ENCODE measurements around the gene MRNIP.
"Not testable (repeated sequence)": the region's sequence is repeated elsewhere in the genome, so short reads cannot be mapped to it uniquely, and the experiment has no call there.

Gene MRNIP

DNA sequence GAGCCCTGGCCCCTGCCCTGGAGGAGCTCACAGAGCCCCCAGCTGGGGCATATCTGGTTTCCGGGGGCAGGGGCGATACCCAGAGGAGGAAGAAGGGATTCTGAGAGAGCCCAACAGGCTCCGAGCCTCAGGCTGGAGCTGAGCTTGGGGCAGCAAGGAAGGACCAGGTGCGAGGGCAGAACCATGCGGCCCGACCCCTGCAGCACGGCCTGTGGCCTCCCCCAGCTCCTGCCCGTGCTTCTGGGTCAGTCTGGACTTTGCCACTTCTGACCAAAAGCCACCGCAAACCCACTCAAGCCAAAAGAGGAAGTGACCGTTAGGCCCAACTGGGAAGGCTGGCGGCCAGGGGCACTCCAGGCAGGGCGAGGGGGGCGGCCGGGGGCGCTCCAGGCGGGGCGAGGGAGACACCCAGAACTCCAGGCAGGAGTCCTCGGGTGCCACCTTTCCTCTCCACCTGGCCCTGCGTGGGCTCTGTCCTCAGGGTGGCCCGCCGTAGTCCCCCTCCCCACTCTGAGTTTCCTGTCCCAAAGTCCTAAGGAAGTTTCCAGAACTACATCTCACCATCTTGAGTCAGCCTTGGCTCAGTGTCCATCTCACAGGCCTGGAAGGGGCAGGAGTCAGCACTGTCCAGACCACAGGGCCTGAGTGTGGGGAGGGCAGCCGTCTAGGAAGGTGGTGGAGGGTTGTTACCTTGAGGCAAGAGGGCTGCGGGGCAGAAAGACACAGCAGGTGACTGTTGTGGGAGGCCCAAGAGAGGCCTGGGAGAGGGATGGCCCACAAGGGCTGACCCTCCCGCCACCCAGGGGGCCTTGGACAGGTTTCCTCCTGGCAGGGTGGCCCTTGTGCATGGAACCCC, 65.8 kb downstream of the MRNIP start:
- DNase-seq (ENCODE audit: low spot score): no peak

DNA sequence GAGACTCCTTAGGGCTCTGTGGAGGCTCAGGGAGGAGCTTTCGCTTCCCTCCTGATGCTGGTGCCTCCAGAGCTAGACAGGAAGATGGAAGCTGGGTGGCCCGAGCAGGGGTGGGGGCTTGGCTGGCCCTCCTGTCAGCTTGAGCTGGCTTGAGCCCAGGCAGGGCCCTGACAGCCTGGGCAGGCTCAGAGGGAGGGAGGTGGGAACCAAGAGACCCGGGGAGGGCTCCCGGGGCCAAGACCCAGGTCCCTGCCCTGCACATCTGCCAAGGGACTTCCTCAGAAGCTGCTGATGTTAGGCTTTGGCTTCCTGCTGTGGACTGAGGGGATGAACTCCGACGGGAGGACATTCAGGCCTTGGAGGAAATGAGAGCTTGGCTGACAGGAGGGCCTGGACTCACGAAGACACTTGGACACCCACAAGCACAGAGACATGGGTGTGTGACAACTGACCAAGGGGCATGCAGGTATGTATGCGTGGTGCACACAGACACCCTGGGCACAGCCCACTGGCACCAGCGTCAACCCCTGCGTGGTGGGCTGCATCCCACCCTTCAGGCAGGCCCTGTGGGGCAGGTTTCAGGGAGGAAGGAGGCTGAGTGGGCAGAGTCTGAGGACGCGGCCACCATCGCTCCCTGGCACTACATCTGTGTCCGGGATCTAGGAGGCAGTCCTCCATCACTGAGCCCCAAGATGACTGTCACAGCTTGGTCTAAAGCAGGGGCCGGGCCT, 66.6 kb downstream of the MRNIP start:
- DNase-seq (ENCODE audit: low spot score): no peak

DNA sequence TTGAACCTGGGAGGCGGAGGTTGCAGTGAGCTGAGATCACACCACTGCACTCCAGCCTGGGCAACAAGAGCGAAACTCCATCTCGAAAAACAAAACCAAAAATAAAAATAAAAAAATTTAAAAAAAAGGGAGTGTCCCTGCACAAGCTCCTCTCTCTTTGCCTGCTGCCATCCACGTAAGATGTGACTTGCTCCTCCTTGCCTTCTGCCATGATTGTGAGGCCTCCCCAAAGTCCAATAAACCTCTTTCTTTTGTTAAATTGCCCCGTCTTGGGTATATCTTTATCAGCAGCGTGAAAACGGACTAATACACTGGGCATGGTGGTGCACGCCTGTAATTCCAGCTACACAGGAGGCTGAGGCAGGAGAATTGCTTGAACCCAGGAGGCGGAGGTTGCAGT, 69.3 kb downstream of the MRNIP start:
- DNase-seq (ENCODE audit: low spot score): not testable (repeated sequence)

GRCh38 chr5:179788193-179788854, 70.3 kb downstream of the MRNIP start:
- DNase-seq (ENCODE audit: low spot score): no peak
